Sciatic nerve (tissue), 2 donors: ENCODE results near the gene NTRK3. TPM values are rescaled to one million over a fixed set of nuclear protein-coding genes. Genes with fewer than 3 reads are reported as not detected.

Source experiments
- ATAC-seq: fragments of 200-7000 bp; cut with Tn5 transposase; one replicate; pipeline ENCODE4 v1.9.1; 2020; ENCODE audit warnings: mild to moderate bottlenecking, moderate library complexity
- DNase-seq: peaks from one replicate; pipeline ENCODE4 v3.0.0-alpha.2; 2020; ENCODE audit warnings: low spot score
- intact Hi-C: fragments of 100-400 bp; cut with DNase I; formaldehyde crosslinking; loops from one replicate; pipeline ENCODE4 v1.14.2; 2022
- total RNA-seq: library from RNA; stranded (reverse); fragmentation: NEBNext Ultra II Directional; extraction: Animal tissue kit (Norgen Biotek cat#: 25700); gene quantifications from one replicate; pipeline ENCODE4 v1.2.1, GENCODE V29; 2021
- donor health status: DM: no; HTN: no; CAD: no.
- donor health status: DM: no; HTN: no; CAD: no.

The NTRK3 gene
- total RNA-seq, 1 donor from 2014 or later = 28.4 TPM

- DNase-seq (no peak), ATAC-seq (no peak)
Measured at GRCh38 chr15:88021601-88022000, 234.9 kb downstream of the NTRK3 start.

DNA sequence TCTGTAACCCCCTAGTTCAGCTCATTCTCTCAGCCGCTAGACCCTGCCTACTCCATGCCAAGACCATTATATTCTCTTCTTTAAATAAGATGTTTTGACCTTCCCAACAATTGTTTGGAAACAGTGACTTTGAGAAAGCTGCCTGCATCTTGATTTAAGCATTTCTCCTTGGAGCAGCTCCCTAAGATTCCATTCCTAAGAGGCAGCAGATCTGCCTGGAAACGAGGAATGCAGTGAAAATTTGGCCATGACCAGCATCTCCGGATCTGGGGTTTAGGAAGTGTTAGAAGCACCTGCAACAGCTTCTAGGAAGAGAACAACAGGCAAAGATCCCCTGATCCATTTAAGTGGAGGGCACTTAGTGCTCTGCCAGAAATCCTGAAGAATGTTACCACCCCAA is 235.7 kb downstream of the NTRK3 start:
- intact Hi-C loops = no loop called here
- no peak for DNase-seq
- no peak for ATAC-seq

More at GRCh38 chr15:88021601-88022000, 234.9 kb downstream of the NTRK3 start:
- intact Hi-C loops = no loop called here

DNA sequence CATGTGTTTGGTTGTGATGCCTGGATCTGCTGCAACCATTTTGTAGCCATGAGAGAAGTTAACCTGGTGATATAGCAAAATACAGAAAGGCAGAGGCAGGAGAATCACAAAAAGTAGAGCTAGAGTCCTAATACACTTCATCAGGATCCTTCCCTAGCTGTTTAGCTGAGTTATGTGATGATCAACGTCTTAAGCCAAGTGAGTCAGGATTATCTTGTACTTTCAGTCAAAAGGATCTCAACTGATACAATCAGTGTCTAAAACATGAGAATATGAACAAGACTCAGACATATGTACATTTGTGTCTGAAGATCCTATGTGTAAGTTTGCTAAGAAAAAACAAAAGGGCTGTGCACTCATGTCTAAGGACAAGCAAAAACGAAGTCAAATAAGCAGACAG is 236.9 kb downstream of the NTRK3 start:
- ATAC-seq (no peak), DNase-seq (no peak)
- intact Hi-C loops = no loop called here

GRCh38 chr15:88018869-88019641 is 237.5 kb downstream of the NTRK3 start:
- DNase-seq = no peak
- intact Hi-C loops = no loop called here
- peak; percentile 90 for ATAC-seq

DNA sequence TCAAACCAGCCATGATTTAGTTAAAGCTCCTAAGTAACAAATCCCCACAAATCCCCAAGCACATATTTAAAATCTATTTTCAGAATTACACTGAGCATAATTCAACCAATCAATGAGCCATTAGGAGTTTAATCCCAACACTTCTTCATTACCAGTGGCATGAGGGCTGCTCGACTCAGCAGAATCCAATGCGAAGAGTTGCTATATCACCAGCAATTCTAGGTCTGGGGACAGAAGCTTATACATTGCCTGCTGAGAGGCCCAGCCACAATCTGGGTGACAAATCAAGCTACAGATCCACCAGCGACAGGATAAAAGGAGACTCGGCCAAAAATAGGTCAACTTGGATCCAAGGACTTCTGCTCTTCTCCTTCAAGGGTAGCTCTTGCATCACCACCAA is 238.8 kb downstream of the NTRK3 start:
- intact Hi-C loops = no loop called here
- no peak for DNase-seq

DNA sequence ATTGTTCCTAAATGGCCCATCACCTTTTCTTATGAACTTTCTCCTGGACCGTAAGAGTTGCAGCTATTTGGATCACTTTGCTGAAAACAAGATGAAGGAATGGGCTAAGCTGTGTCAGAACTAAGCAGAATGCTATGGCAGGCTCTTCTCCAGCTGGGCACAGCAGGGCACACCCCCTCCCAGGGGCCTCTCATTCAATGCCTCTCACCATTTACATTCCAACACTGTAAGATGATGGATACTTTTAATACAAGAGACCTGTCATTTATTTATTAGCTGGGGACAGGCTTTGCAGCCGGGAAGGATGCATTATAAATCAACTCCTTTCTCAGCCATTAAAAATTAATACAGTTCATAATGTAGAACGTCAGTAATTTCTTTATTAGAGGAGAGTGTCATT is 240.1 kb downstream of the NTRK3 start:
- no peak for ATAC-seq
- intact Hi-C loops = no loop called here
- no peak for DNase-seq

More for the DNA sequence above, 238.8 kb downstream of the NTRK3 start:
- no peak for ATAC-seq

- intact Hi-C loops = no loop called here
- peak; percentile 43 for ATAC-seq
- no peak for DNase-seq
Measured at GRCh38 chr15:88015228-88015860, 241.2 kb downstream of the NTRK3 start.

- no peak for DNase-seq
- intact Hi-C loops = no loop called here
- ATAC-seq = no peak
Measured at GRCh38 chr15:88014454-88015160, 241.9 kb downstream of the NTRK3 start.

DNA sequence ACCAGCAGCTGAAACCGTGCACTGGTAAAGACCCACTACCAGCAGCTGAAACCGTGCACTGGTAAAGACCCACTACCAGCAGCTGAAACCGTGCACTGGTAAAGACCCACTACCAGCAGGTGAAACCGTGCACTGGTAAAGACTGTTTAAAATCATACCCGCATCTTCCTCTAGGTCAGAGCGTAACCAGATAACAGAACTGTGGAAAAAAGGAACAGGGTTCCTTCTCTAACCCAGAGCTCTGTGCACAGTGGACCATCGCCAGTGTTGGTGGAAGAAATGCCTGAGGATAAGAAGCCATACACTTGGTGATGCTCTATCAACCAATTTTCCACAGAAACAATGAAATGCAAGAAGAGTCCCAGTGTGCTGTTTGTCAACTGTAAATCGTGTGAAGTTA is 243.4 kb downstream of the NTRK3 start:
- no peak for DNase-seq
- intact Hi-C loops = no loop called here
- ATAC-seq = no peak

DNA sequence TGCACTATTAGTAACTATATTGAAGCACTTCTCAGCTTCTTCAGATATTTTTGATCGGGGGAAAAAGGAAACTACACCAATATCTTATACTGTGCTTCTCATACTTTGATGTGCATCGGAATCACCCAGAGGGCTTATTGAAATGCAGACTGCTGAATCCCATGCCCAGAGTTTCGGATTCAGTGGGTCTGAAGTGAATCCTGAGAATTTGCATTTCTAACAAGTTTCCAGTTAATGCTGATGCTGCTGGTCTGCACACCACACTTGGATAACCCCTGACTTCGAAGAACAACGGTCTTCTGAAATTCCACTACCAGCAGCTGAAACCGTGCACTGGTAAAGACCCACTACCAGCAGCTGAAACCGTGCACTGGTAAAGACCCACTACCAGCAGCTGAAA is 243.9 kb downstream of the NTRK3 start:
- intact Hi-C loops = no loop called here
- DNase-seq = no peak
- no peak for ATAC-seq

GRCh38 chr15:88012233-88012632 is 244.3 kb downstream of the NTRK3 start:
- ATAC-seq (no peak), DNase-seq (no peak)
- intact Hi-C loops = no loop called here

DNA sequence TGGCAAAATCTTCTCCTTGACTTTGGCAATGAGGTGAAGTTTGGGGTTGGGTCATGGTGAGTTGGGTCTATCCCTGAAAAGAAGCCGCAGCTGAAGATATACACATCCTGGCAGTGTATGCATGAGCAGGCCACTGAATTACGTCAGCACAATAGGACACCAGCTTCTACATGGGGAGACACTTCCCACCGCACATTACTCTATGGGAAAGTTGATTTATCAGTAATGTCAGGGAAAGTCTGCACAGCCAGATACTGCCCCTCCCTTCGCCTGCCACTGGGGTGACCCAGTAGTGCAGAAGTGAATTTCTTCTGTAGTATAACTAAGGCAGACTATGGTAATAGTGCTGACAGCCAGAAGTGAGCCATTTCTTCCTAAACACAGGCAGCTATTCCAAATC is 245.0 kb downstream of the NTRK3 start:
- intact Hi-C loops = no loop called here
- DNase-seq (no peak), ATAC-seq (no peak)

GRCh38 chr15:88006146-88006545 is 250.4 kb downstream of the NTRK3 start:
- intact Hi-C loops = no loop called here
- ATAC-seq = no peak
- DNase-seq = no peak

GRCh38 chr15:88004399-88004798 is 252.1 kb downstream of the NTRK3 start:
- no peak for DNase-seq
- ATAC-seq = peak; percentile 89
- intact Hi-C loops = no loop called here

- ATAC-seq (peak; percentile 9), DNase-seq (no peak)
- intact Hi-C loops = no loop called here
Measured at GRCh38 chr15:88003541-88004327, 252.8 kb downstream of the NTRK3 start.

DNA sequence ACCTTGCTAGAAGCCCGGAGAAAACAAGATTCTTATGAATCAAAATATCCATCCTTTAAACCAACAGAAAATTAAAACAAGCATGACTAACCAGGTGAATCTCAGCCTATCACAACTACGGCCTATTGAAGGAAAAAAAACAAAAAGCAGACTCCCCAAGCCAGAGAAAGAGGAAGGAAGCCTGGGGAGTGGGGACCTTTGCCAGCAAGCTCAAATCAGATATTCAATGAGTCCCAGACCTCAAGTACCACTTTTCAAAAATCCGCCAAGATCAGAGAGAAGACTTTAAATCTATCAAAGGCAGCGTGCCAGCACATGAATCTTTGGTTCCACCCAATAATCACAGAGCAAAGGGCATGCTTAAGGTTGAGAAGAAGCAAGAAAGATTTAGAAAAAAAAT is 253.8 kb downstream of the NTRK3 start:
- no peak for ATAC-seq
- intact Hi-C loops = no loop called here
- no peak for DNase-seq

DNA sequence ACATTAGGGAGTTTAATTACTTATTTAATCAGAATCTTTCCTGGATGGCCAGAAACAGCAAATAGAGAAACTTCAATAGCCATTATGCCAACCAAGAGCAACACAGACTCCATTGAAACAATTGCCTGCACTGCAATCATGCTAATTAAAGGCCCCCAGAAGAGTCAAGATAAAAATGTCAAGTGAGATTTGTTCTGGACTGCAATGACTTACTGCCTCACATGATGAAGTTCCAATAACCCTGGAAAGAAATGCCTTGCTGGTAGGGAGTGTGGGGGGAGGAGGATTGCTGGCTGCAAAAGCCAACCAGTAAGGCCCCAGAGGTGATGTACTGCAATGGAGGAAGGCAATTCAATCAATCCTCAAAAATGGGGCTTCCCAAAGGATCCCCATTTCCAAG is 257.9 kb downstream of the NTRK3 start:
- intact Hi-C loops = no loop called here
- ATAC-seq (no peak), DNase-seq (no peak)

GRCh38 chr15:87986776-87987175 is 269.8 kb downstream of the NTRK3 start:
- ATAC-seq (no peak), DNase-seq (no peak)
- intact Hi-C loops = no loop called here

DNA sequence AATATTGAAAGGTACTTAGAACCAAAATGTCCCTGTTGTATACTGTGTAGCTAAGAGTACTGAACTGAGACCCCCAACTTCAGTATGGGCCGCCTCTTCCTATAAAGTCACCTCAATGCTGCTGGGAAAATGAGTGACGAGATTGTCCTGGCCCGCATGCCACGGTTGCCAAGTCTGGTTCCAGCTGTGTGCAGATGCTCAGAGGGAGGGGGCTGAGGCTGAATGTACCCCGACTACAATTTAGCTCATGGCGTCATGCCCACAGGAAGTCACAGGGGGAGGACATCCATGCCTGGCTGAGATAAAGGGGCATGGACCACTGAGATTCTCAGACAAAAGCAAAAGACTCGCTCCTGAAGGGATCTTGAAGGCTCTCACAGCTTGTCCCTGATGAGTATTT is 271.1 kb downstream of the NTRK3 start:
- intact Hi-C loops = no loop called here
- DNase-seq (no peak), ATAC-seq (no peak)
